ENCODE data around the gene CKM. TPM values are rescaled to one million over a fixed set of nuclear protein-coding genes. Genes with fewer than 3 reads are reported as not detected.

Gene CKM
- polyA plus RNA-seq, 3 donors, result 0.22 to 1.7 (median 0.44) TPM

Other genes with a start within 250 kb of the CKM start
- gene ZNF296, start 246.4 kb downstream of the CKM start, polyA plus RNA-seq (ENCODE audit: insufficient read length in 3 of 3), result 1 to 10 TPM; 1.1 to 2.4 (median 2.1) TPM
- gene GEMIN7, start 243.6 kb downstream of the CKM start, polyA plus RNA-seq (ENCODE audit: insufficient read length in 3 of 3), result 10 to 100 TPM; 21.5 to 24.0 (median 23.4) TPM
- gene PPP1R37, start 229.7 kb downstream of the CKM start, polyA plus RNA-seq (ENCODE audit: insufficient read length in 3 of 3), result 10 to 100 TPM; 31.8 to 37.5 (median 35.4) TPM
- gene NKPD1, start 161.9 kb downstream of the CKM start, polyA plus RNA-seq (ENCODE audit: insufficient read length in 3 of 3), result under 1 TPM; 0.19 to 0.31 (median 0.21) TPM
- 10 to 100 TPM; 42.6 to 52.3 (median 48.0) TPM for gene TRAPPC6A, start 144.6 kb downstream of the CKM start, polyA plus RNA-seq (ENCODE audit: insufficient read length in 3 of 3)
- 1 to 10 TPM; 9.1 to 10.0 (median 9.5) TPM for gene BLOC1S3, start 144.1 kb downstream of the CKM start, polyA plus RNA-seq (ENCODE audit: insufficient read length in 3 of 3)
- gene EXOC3L2, start 77.5 kb downstream of the CKM start, polyA plus RNA-seq (ENCODE audit: insufficient read length in 3 of 3), result 10 to 100 TPM; 11.0 to 13.7 (median 11.6) TPM
- 10 to 100 TPM; 38.2 to 42.7 (median 40.4) TPM for gene MARK4, start 71.6 kb downstream of the CKM start, polyA plus RNA-seq (ENCODE audit: insufficient read length in 3 of 3)
- gene KLC3, start 17.9 kb upstream of the CKM start, polyA plus RNA-seq (ENCODE audit: insufficient read length in 3 of 3), result 1 to 10 TPM; 2.1 to 3.0 (median 2.3) TPM
- 10 to 100 TPM; 35.3 to 42.2 (median 40.8) TPM for gene ERCC2, start 47.7 kb upstream of the CKM start, polyA plus RNA-seq (ENCODE audit: insufficient read length in 3 of 3)
- gene PPP1R13L, start 82.2 kb upstream of the CKM start, polyA plus RNA-seq (ENCODE audit: insufficient read length in 3 of 3), result 10 to 100 TPM in 2 of 3 donors, 1 to 10 TPM in 1; 9.0 to 12.3 (median 10.9) TPM
- gene POLR1G, start 83.8 kb upstream of the CKM start, polyA plus RNA-seq (ENCODE audit: insufficient read length in 3 of 3), result 1 to 10 TPM; 3.8 to 6.0 (median 5.4) TPM
- gene ERCC1, start 101.0 kb upstream of the CKM start, polyA plus RNA-seq (ENCODE audit: insufficient read length in 3 of 3), result 10 to 100 TPM; 83.0 to 97.5 (median 89.9) TPM
- 10 to 100 TPM in 2 of 3 donors, 1 to 10 TPM in 1; 9.8 to 13.1 (median 11.1) TPM for gene FOSB, start 145.1 kb upstream of the CKM start, polyA plus RNA-seq (ENCODE audit: insufficient read length in 3 of 3)
- 1 to 10 TPM; 5.0 to 8.3 (median 8.2) TPM for gene RTN2, start 174.2 kb upstream of the CKM start, polyA plus RNA-seq (ENCODE audit: insufficient read length in 3 of 3)
- under 1 TPM; 0.13 to 0.68 (median 0.56) TPM for gene PPM1N, start 175.6 kb upstream of the CKM start, polyA plus RNA-seq (ENCODE audit: insufficient read length in 3 of 3)
- gene VASP, start 184.6 kb upstream of the CKM start, polyA plus RNA-seq (ENCODE audit: insufficient read length in 3 of 3), result 10 to 100 TPM; 44.9 to 48.7 (median 47.1) TPM